Globus pallidus (tissue), 1 donor: ENCODE results near the gene VPS16.
"Not testable (repeated sequence)": the region's sequence is repeated elsewhere in the genome, so short reads cannot be mapped to it uniquely, and the experiment has no call there.

ENCODE experiments used
- DNase-seq: peaks from one replicate; pipeline ENCODE4 v3.0.0-alpha.2; 2015; ENCODE audit warnings: low spot score

Gene VPS16

GRCh38 chr20:2807019-2807418, 33.5 kb upstream of the VPS16 start:
- DNase-seq = no peak

- not testable (repeated sequence) for DNase-seq
Measured at GRCh38 chr20:2807929-2808328, 32.6 kb upstream of the VPS16 start.

GRCh38 chr20:2809690-2810089, 30.9 kb upstream of the VPS16 start:
- DNase-seq = no peak

- DNase-seq = no peak
Measured at GRCh38 chr20:2812189-2812588, 28.4 kb upstream of the VPS16 start.

- no peak for DNase-seq
Measured at GRCh38 chr20:2814076-2814475, 26.5 kb upstream of the VPS16 start.

- DNase-seq = no peak
Measured at GRCh38 chr20:2814587-2815051, 25.9 kb upstream of the VPS16 start, which contains the start of gene C20orf141. Gene C20orf141, plus strand, starts transcription at chr20:2814987. Its CDS starts 198 bp downstream, at chr20:2815185.

- no peak for DNase-seq
Measured at GRCh38 chr20:2815242-2815900, 25.2 kb upstream of the VPS16 start.

- DNase-seq = no peak
Measured at GRCh38 chr20:2816030-2816582, 24.4 kb upstream of the VPS16 start, which contains the start of gene TMEM239. Gene TMEM239, plus strand, starts transcription at chr20:2816364. Its CDS starts 191 bp downstream, at chr20:2816555.

GRCh38 chr20:2816583-2817340, 23.8 kb upstream of the VPS16 start:
- DNase-seq = no peak

GRCh38 chr20:2817341-2817726, 23.2 kb upstream of the VPS16 start:
- no peak for DNase-seq

- DNase-seq = no peak
Measured at GRCh38 chr20:2817891-2818595, 22.5 kb upstream of the VPS16 start.

GRCh38 chr20:2820084-2820895, 20.3 kb upstream of the VPS16 start:
- DNase-seq = no peak

- DNase-seq = no peak
Measured at GRCh38 chr20:2820896-2821869, 19.4 kb upstream of the VPS16 start.

- DNase-seq = no peak
Measured at GRCh38 chr20:2822073-2822472, 18.5 kb upstream of the VPS16 start.

- DNase-seq = no peak
Measured at GRCh38 chr20:2825761-2826160, 14.8 kb upstream of the VPS16 start.

- DNase-seq = no peak
Measured at GRCh38 chr20:2826655-2827054, 13.9 kb upstream of the VPS16 start.

GRCh38 chr20:2829376-2829775, 11.2 kb upstream of the VPS16 start:
- DNase-seq = no peak

- not testable (repeated sequence) for DNase-seq
Measured at GRCh38 chr20:2831206-2831605, 9.3 kb upstream of the VPS16 start.

GRCh38 chr20:2833761-2834160, 6.8 kb upstream of the VPS16 start:
- no peak for DNase-seq

- no peak for DNase-seq
Measured at GRCh38 chr20:2834401-2835110, 6.0 kb upstream of the VPS16 start.
